Activated CD4-positive, alpha-beta T cell treated with anti-CD3 and anti-CD28 coated beads, Interleukin-2, amount 10 ng/mL, durations not matched to agents 7 days and 5 days (primary cell): ENCODE results near the gene ABHD1. TPM values are rescaled to one million over a fixed set of nuclear protein-coding genes. Genes with fewer than 3 reads are reported as not detected.

Experiments
- CTCF ChIA-PET: fragments of 350-600 bp; sonication (Branson Sonifier 250); formaldehyde crosslinking; loops from one replicate; lab custom pipeline; 2021; ENCODE audit warnings: antibody characterized with exemption; lab: Charles Lee
- POLR2A ChIA-PET: fragments of 350-600 bp; sonication (Branson Sonifier 250); formaldehyde crosslinking; loops from one replicate; lab custom pipeline; 2021; ENCODE audit warnings: antibody characterized with exemption; lab: Charles Lee
- DNase-seq: peaks from one replicate; pipeline ENCODE4 v3.0.0-alpha.2; 2020
- H3K27ac Mint-ChIP-seq: one replicate; pipeline ENCODE4 v1.8.0; 2021; ENCODE audit warnings: mild to moderate bottlenecking, moderate library complexity, mixed read lengths
- H3K27me3 Mint-ChIP-seq: one replicate; pipeline ENCODE4 v1.8.0; 2021; ENCODE audit warnings: mixed read lengths
- H3K36me3 Mint-ChIP-seq: one replicate; pipeline ENCODE4 v1.8.0; 2021; ENCODE audit warnings: low read depth, mixed read lengths
- H3K4me1 Mint-ChIP-seq: one replicate; pipeline ENCODE4 v1.8.0; 2021; ENCODE audit warnings: mixed read lengths
- H3K4me3 Mint-ChIP-seq: one replicate; pipeline ENCODE4 v1.8.0; 2021; ENCODE audit warnings: mild to moderate bottlenecking, moderate library complexity, mixed read lengths
- H3K9me3 Mint-ChIP-seq: one replicate; pipeline ENCODE4 v1.8.0; 2021; ENCODE audit warnings: mixed read lengths
- total RNA-seq, 2 experiments: library from RNA; stranded (reverse); gene quantifications; one replicate each; pipeline ENCODE4 v1.2.3, GENCODE V29; 2021

The ABHD1 gene
- total RNA-seq, 2 experiments from 2014 or later, result 0.10 to 0.25 TPM

DNA sequence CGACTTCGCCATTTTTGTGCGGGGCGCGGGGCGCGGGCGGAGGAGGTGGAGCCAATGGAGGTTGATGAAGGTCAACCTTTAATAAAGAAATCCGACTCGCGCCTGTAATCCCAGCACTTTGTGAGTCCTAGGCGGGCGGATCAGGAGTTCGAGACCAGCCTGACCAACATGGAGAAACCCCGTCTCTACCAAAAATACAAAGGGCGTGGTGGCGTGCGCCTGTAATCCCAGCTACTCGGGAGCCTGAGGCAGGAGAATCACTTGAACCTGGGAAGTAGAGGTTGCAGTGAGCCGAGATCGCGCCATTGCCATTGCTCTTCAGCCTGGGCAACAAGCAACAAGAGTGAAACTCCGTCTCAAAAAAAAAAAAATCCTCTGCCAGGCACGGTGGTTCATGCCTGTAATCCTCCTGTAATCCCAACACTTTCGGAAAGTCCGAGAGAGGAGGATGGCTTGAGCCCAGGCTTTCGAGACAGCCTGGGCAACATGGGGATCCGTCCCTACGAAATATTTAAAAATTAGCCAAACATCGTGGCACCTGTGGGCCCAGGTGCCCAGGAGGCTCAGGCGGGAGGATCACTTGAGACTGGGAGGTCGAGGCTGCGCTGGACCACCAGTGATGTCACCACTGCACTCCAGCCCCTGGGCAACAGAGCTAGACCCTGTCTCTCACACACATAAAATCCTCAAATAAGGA is 11.3 kb downstream of the ABHD1 start:
- POLR2A ChIA-PET, result no interaction called here
- DNase-seq, result no peak
- H3K36me3 Mint-ChIP-seq, result peaks cover 27% of the 10 kb centered on the region
- no peaks in the 10 kb centered on the region for H3K27me3 Mint-ChIP-seq
- H3K4me1 Mint-ChIP-seq, result peaks cover 29% of the 10 kb centered on the region
- peak overlapping the region; percentile 94 for H3K27ac Mint-ChIP-seq
- H3K4me3 Mint-ChIP-seq, result peak overlapping the region; percentile 79
- CTCF ChIA-PET, result interaction anchor here (1.2 to 2.5 kb wide), 4 partner anchors 11 to 173 kb away, joined by 3 to 11 read pairs (median 4); partner anchors contain the start of gene ABHD1
- no peaks in the 10 kb centered on the region for H3K9me3 Mint-ChIP-seq

DNA sequence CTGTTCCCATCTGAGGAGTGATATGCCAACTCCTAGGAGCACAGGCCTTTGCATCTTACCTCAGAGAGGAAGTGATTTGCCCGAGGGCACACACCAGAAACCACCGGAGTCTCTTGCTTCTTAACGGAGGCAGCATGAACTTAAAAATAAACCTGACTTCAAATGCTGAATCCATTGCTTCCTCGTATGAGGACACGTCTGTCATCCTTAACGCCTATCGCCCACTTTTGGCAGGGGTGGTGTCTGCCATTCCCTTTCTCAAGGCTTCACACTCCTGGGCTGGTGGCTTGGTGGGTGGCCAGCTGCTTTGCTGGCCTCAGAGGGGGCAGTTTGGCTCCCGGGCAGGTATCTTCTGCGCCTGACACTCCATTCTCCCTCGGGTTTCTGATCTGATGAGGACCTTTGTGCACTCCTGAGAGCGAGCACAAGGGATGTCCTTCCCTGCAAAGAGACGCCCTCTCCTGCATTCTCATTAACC is 11.9 kb downstream of the ABHD1 start:
- POLR2A ChIA-PET, result no interaction called here
- CTCF ChIA-PET, result interaction anchor here (1.0 to 2.5 kb wide), 2 partner anchors 12 to 14 kb away, joined by 3 to 11 read pairs; partner anchors contain the start of gene ABHD1
- no peaks in the 10 kb centered on the region for H3K27me3 Mint-ChIP-seq
- no peaks in the 10 kb centered on the region for H3K9me3 Mint-ChIP-seq
- peaks cover 29% of the 10 kb centered on the region for H3K4me1 Mint-ChIP-seq
- H3K4me3 Mint-ChIP-seq, result peak overlapping the region; percentile 79
- H3K36me3 Mint-ChIP-seq, result peaks cover 21% of the 10 kb centered on the region
- peak overlapping the region; percentile 94 for H3K27ac Mint-ChIP-seq
- no peak for DNase-seq

GRCh38 chr2:27136751-27137150 is 13.1 kb downstream of the ABHD1 start:
- Mint-ChIP-seq H3K36me3 (peaks cover 10% of the 10 kb centered on the region), H3K4me3 (no peak overlapping the region), H3K4me1 (peaks cover 28% of the 10 kb centered on the region), H3K9me3 (no peaks in the 10 kb centered on the region), H3K27ac (no peak overlapping the region), H3K27me3 (no peaks in the 10 kb centered on the region)
- ChIA-PET POLR2A (no interaction called here), CTCF (no interaction called here)
- no peak for DNase-seq

GRCh38 chr2:27137322-27137935 is 13.8 kb downstream of the ABHD1 start:
- Mint-ChIP-seq H3K27me3 (peaks cover 4% of the 10 kb centered on the region), H3K9me3 (no peaks in the 10 kb centered on the region), H3K4me1 (peaks cover 26% of the 10 kb centered on the region), H3K27ac (no peak overlapping the region), H3K4me3 (no peak overlapping the region), H3K36me3 (peaks cover 9% of the 10 kb centered on the region)
- DNase-seq, result no peak
- CTCF ChIA-PET, result no interaction called here
- POLR2A ChIA-PET, result no interaction called here

- H3K27ac Mint-ChIP-seq, result no peak overlapping the region
- DNase-seq, result no peak
- POLR2A ChIA-PET, result no interaction called here
These were observed 14.5 kb downstream of the ABHD1 start for GRCh38 chr2:27138111-27138510.

GRCh38 chr2:27139310-27139709 is 15.7 kb downstream of the ABHD1 start, which contains the start of gene PRR30:
Gene PRR30 (minus strand): TSS chr2:27139410. CDS start chr2:27138329, 1,081 bp downstream.
- H3K27me3 Mint-ChIP-seq, result peaks cover 19% of the 10 kb centered on the region
- POLR2A ChIA-PET, result no interaction called here
- CTCF ChIA-PET, result interaction anchor here (1.0 to 1.6 kb wide), 2 partner anchors 12 to 15 kb away, joined by 3 to 4 read pairs; partner anchors contain the start of gene ABHD1

More at GRCh38 chr2:27138111-27138510, 14.5 kb downstream of the ABHD1 start:
- peaks cover 1% of the 10 kb centered on the region for H3K9me3 Mint-ChIP-seq
- peaks cover 20% of the 10 kb centered on the region for H3K4me1 Mint-ChIP-seq
- CTCF ChIA-PET, result interaction anchor here (1.6 kb wide), 1 partner anchor 13 kb away, joined by 3 read pairs; no protein-coding TSS in a partner anchor
- no peak overlapping the region for H3K4me3 Mint-ChIP-seq
- H3K36me3 Mint-ChIP-seq, result peaks cover 2% of the 10 kb centered on the region
- H3K27me3 Mint-ChIP-seq, result peaks cover 10% of the 10 kb centered on the region

DNA sequence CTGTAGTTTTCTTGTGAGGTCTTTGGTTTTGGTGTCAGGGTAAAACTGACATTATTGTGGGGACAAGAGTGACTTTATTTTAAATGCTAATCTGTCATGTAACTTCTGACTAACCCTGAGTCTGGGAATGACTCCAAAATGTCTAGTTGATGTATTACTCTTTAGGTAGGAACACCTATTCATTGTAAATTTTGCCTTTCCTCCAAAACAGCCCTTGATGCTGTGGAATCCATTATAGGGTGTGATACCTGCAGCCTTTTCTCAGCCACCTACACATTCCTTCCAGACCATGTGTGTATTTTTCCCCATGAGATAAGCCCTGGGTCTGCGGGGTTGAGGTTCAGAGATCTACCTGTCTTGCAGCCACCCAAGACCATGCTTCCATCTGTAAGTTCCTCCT is 19.7 kb downstream of the ABHD1 start:
- Mint-ChIP-seq H3K4me1 (no peaks in the 10 kb centered on the region), H3K36me3 (no peaks in the 10 kb centered on the region), H3K4me3 (no peak overlapping the region), H3K27me3 (peaks cover 21% of the 10 kb centered on the region), H3K9me3 (peaks cover 2% of the 10 kb centered on the region), H3K27ac (no peak overlapping the region)
- ChIA-PET POLR2A (no interaction called here), CTCF (interaction anchor here (1.0 kb wide), 1 partner anchor 27 kb away, joined by 3 read pairs; no protein-coding TSS in a partner anchor)
- no peak for DNase-seq

More at GRCh38 chr2:27139310-27139709, 15.7 kb downstream of the ABHD1 start, which contains the start of gene PRR30:
- Mint-ChIP-seq H3K27ac (no peak within 1 kb of the TSS), H3K4me1 (peaks cover 12% of the 10 kb centered on the region), H3K36me3 (no peaks in the 10 kb centered on the region), H3K4me3 (no peak within 1 kb of the TSS), H3K9me3 (peaks cover 2% of the 10 kb centered on the region)
- DNase-seq, result no peak

- CTCF ChIA-PET, result interaction anchor here (1.5 kb wide), 2 partner anchors 12 to 134 kb away, joined by 4 read pairs; partner anchors contain the start of gene PREB
- Mint-ChIP-seq H3K4me3 (no peak overlapping the region), H3K4me1 (no peaks in the 10 kb centered on the region), H3K27ac (no peak overlapping the region), H3K36me3 (no peaks in the 10 kb centered on the region), H3K9me3 (peaks cover 2% of the 10 kb centered on the region), H3K27me3 (peaks cover 21% of the 10 kb centered on the region)
- DNase-seq, result no peak
- POLR2A ChIA-PET, result no interaction called here
These were observed 22.1 kb downstream of the ABHD1 start for GRCh38 chr2:27145682-27146081.

DNA sequence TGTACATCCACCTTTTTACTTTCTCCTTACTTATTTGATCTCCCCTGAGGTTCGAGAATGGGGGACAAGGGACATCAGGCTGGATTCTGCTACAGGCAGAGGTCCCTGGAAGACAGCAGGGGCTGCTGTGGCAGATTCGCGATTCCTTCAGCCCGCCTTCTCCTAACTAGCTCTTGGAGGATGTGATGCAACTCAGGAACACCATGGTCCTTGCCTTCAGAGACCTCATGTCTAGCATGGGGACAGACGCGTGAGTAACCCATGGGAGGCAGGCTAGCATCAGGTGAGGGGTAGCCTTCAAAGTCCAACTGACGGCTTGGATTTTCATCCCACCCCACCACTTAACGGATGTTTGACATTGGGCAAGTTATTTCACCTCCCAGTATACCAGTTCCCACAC is 24.3 kb downstream of the ABHD1 start:
- H3K36me3 Mint-ChIP-seq, result no peaks in the 10 kb centered on the region
- POLR2A ChIA-PET, result no interaction called here
- peaks cover 15% of the 10 kb centered on the region for H3K27me3 Mint-ChIP-seq
- CTCF ChIA-PET, result interaction anchor here (0.6 to 1.8 kb wide), 3 partner anchors 11 to 92 kb away, joined by 3 to 5 read pairs (median 4); no protein-coding TSS in a partner anchor
- H3K4me3 Mint-ChIP-seq, result no peak overlapping the region
- no peaks in the 10 kb centered on the region for H3K4me1 Mint-ChIP-seq
- no peak overlapping the region for H3K27ac Mint-ChIP-seq
- peaks cover 2% of the 10 kb centered on the region for H3K9me3 Mint-ChIP-seq
- DNase-seq, result no peak

- POLR2A ChIA-PET, result no interaction called here
- H3K27ac Mint-ChIP-seq, result no peak within 1 kb of the TSS
- H3K9me3 Mint-ChIP-seq, result no peaks in the 10 kb centered on the region
- peaks cover 6% of the 10 kb centered on the region for H3K27me3 Mint-ChIP-seq
- CTCF ChIA-PET, result interaction anchor here (0.6 to 1.8 kb wide), 5 partner anchors 10 to 305 kb away, joined by 3 to 5 read pairs (median 3); no protein-coding TSS in a partner anchor
- H3K36me3 Mint-ChIP-seq, result no peaks in the 10 kb centered on the region
- H3K4me1 Mint-ChIP-seq, result no peaks in the 10 kb centered on the region
- no peak for DNase-seq
- no peak within 1 kb of the TSS for H3K4me3 Mint-ChIP-seq
These were observed 25.3 kb downstream of the ABHD1 start, which contains the start of gene TCF23 for GRCh38 chr2:27148801-27149439. Gene TCF23 (plus strand): TSS chr2:27149004. CDS start chr2:27149134, 130 bp downstream.

DNA sequence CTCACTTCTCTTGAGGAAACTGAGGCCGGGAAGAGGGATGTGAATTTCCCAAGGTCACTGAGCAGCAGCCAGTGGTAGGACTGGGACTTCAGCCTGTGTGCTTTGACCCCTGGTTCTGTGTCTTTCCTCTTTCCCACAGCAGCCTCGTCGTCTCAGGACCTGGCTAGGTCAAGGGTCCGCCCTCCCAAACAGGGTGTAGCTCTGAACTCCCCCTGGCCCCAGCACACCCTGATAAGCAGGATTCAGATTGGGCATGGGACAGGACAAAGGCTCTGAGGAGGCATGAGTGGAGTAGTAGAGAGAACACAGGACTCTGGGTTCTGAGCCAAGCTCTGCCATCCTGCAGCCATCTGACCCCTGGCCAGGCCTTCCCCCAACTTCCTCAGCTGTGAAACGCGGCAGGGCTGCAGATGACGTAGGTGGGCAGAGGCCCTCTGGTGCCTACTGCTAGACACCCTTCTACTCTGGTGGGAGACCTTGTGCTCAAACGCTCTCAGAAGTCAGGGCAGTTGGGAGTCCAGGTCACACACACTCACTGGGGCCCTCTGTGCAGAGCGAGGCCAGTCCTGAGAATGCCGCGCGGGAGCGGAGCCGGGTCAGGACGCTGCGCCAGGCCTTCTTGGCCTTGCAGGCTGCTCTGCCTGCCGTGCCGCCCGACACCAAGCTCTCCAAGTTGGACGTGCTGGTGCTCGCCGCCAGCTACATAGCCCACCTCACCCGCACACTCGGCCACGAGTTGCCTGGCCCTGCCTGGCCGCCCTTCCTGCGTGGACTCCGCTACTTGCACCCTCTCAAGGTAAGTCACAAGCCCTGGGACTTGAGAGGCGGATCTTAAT is 26.2 kb downstream of the ABHD1 start:
- no peak for DNase-seq
- Mint-ChIP-seq H3K9me3 (no peaks in the 10 kb centered on the region), H3K4me3 (no peak overlapping the region), H3K27ac (no peak overlapping the region), H3K27me3 (peaks cover 2% of the 10 kb centered on the region), H3K4me1 (no peaks in the 10 kb centered on the region), H3K36me3 (no peaks in the 10 kb centered on the region)
- POLR2A ChIA-PET, result no interaction called here
- CTCF ChIA-PET, result interaction anchor here (0.6 to 1.6 kb wide), 4 partner anchors 14 to 306 kb away, joined by 3 read pairs; no protein-coding TSS in a partner anchor
